ENCODE results near the gene HIBADH.

- TF ChIP-seq POLR2A (IDR thresholded peaks at IDR 0.05) (no peak), CTCF (IDR thresholded peaks at IDR 0.05 in 4 of 5, conservative IDR thresholded peaks at IDR 0.05 in 1 of 5) (no peak)
These were observed 126.9 kb downstream of the HIBADH start for GRCh38 chr7:27535795-27536194.

Measured in gastrocnemius medialis (tissue), 4 donors.